Caco-2 (cell line): ENCODE data around the gene STK11IP. TPM values are rescaled to one million over a fixed set of nuclear protein-coding genes. Genes with fewer than 3 reads are reported as not detected.

Source experiments
- BruUV-seq: library from RNA; stranded (reverse); fragments of 400-500 nt; replicated peaks from 2 replicates; lab custom pipeline; 2021; lab: Mats Ljungman, UMichigan
- CTCF ChIA-PET: fragments of 300-600 bp; sonication (Branson Sonifier 250); formaldehyde crosslinking; loops from one replicate; lab custom pipeline; 2022; ENCODE audit warnings: antibody characterized with exemption; lab: Charles Lee
- POLR2A ChIA-PET: fragments of 300-600 bp; sonication (Branson Sonifier 250); formaldehyde crosslinking; loops from one replicate; lab custom pipeline; 2022; ENCODE audit warnings: antibody characterized with exemption; lab: Charles Lee
- DNase-seq, 2 experiments: peaks; one replicate each; pipeline versions ENCODE4 v3.0.0 to v3.0.0-alpha.2; 2020 to 2022
- H3K27me3 ChIP-seq: replicated peaks from 2 replicates; pipeline ENCODE4 v1.6.0; 2011; ENCODE audit warnings: low read length; ENCODE audit not compliant: control insufficient read depth, insufficient read depth
- H3K36me3 ChIP-seq: 2 replicates; pipeline ENCODE4 v1.5.1; 2011; ENCODE audit warnings: low read length; ENCODE audit not compliant: control insufficient read depth, insufficient read depth
- H3K4me1 ChIP-seq: fragments of 250-450 bp; sonication (Bioruptor Pico); 2 replicates; pipeline ENCODE4 v1.5.1; 2020; ENCODE audit warnings: mild to moderate bottlenecking
- H3K4me3 ChIP-seq: 2 replicates; pipeline ENCODE4 v1.5.1; 2011; ENCODE audit warnings: low read depth, mild to moderate bottlenecking, control low read depth, low read length
- H3K9me3 ChIP-seq: fragments of 250-450 bp; sonication (Bioruptor Pico); 2 replicates; pipeline ENCODE4 v1.5.1; 2020; ENCODE audit warnings: mild to moderate bottlenecking, moderate library complexity
- H3K27ac Mint-ChIP-seq: one replicate; pipeline ENCODE4 v1.8.0; 2022; ENCODE audit warnings: mixed read lengths; ENCODE audit not compliant: unreplicated experiment
- H3K27me3 Mint-ChIP-seq: one replicate; pipeline ENCODE4 v1.8.0; 2022; ENCODE audit warnings: mixed read lengths; ENCODE audit not compliant: insufficient read depth, unreplicated experiment
- H3K36me3 Mint-ChIP-seq: one replicate; pipeline ENCODE4 v1.8.0; 2022; ENCODE audit warnings: mild to moderate bottlenecking, mixed read lengths; ENCODE audit not compliant: insufficient read depth, unreplicated experiment
- H3K4me1 Mint-ChIP-seq: one replicate; pipeline ENCODE4 v1.8.0; 2022; ENCODE audit warnings: low read depth, mixed read lengths; ENCODE audit not compliant: unreplicated experiment
- H3K4me3 Mint-ChIP-seq: one replicate; pipeline ENCODE4 v1.8.0; 2022; ENCODE audit warnings: mild to moderate bottlenecking, moderate library complexity, mixed read lengths; ENCODE audit not compliant: unreplicated experiment
- H3K9me3 Mint-ChIP-seq: one replicate; pipeline ENCODE4 v1.8.0; 2022; ENCODE audit warnings: mixed read lengths; ENCODE audit not compliant: unreplicated experiment
- CTCF ChIP-seq, 2 experiments: fragments of 200-600 bp in 1 of 2; IDR thresholded peaks; 1 replicate in 1 of 2; 2 replicates in 1 of 2; pipeline versions ENCODE4 v1.5.1 to v1.8.0; 2011 to 2022; ENCODE audit warnings: antibody characterized with exemption in 1 of 2, control low read depth in 1 of 2, inconsistent platforms in 1 of 2, low read depth in 1 of 2, low read length in 1 of 2, mild to moderate bottlenecking in 1 of 2, moderate library complexity in 1 of 2; ENCODE audit not compliant: insufficient read depth in 1 of 2, severe bottlenecking in 1 of 2, unreplicated experiment in 1 of 2
- intact Hi-C: fragments of 100-400 bp; cut with micrococcal nuclease; formaldehyde crosslinking; loops from one replicate; pipeline ENCODE4 v1.10.0; 2022; ENCODE audit not compliant: unreplicated experiment
- total RNA-seq: library from RNA; stranded (reverse); gene quantifications from 2 replicates; pipeline ENCODE4 v1.2.3, GENCODE V29; 2022

Gene STK11IP
- total RNA-seq, 1 experiment from 2014 or later = 21.7 TPM

- H3K36me3 Mint-ChIP-seq = peaks cover 12% of the 10 kb centered on the region
- Histone ChIP-seq H3K4me1 (peaks cover 17% of the 10 kb centered on the region), H3K4me3 (no peak overlapping the region), H3K27me3 (no peaks in the 10 kb centered on the region), H3K9me3 (peaks cover 47% of the 10 kb centered on the region), H3K36me3 (no peaks in the 10 kb centered on the region)
- no peak for TF ChIP-seq CTCF (IDR thresholded peaks at IDR 0.05; ENCODE audit: insufficient read depth in 1 of 2, low read depth in 1 of 2, low read length in 1 of 2, severe bottlenecking in 1 of 2, unreplicated experiment in 1 of 2)
- no TSS peak for BruUV-seq
- H3K4me3 Mint-ChIP-seq = no peak overlapping the region
- peaks cover 55% of the 10 kb centered on the region for H3K9me3 Mint-ChIP-seq
- peaks cover 3% of the 10 kb centered on the region for H3K27me3 Mint-ChIP-seq
- H3K27ac Mint-ChIP-seq = no peak overlapping the region
- peaks cover 5% of the 10 kb centered on the region for H3K4me1 Mint-ChIP-seq
- DNase-seq = no peak
- CTCF ChIA-PET = no interaction called here
- POLR2A ChIA-PET = no interaction called here
- intact Hi-C loops = no loop called here
Measured at GRCh38 chr2:219656526-219656925, 58.9 kb downstream of the STK11IP start.

GRCh38 chr2:219658196-219658846 lies 60.7 kb downstream of the STK11IP start:
- intact Hi-C loops = no loop called here
- peaks cover 12% of the 10 kb centered on the region for H3K36me3 Mint-ChIP-seq
- H3K27me3 Mint-ChIP-seq = no peaks in the 10 kb centered on the region
- Histone ChIP-seq H3K4me3 (no peak overlapping the region), H3K9me3 (peaks cover 52% of the 10 kb centered on the region), H3K36me3 (no peaks in the 10 kb centered on the region), H3K4me1 (peaks cover 34% of the 10 kb centered on the region), H3K27me3 (no peaks in the 10 kb centered on the region)
- no peak overlapping the region for H3K4me3 Mint-ChIP-seq
- ChIA-PET CTCF (no interaction called here), POLR2A (no interaction called here)
- H3K27ac Mint-ChIP-seq = no peak overlapping the region
- DNase-seq = no peak
- no peak for TF ChIP-seq CTCF (IDR thresholded peaks at IDR 0.05; ENCODE audit: insufficient read depth in 1 of 2, low read depth in 1 of 2, low read length in 1 of 2, severe bottlenecking in 1 of 2, unreplicated experiment in 1 of 2)
- peaks cover 19% of the 10 kb centered on the region for H3K4me1 Mint-ChIP-seq
- peaks cover 73% of the 10 kb centered on the region for H3K9me3 Mint-ChIP-seq
- BruUV-seq = no TSS peak

GRCh38 chr2:219658874-219659273 lies 61.2 kb downstream of the STK11IP start:
- intact Hi-C loops = no loop called here
- Histone ChIP-seq H3K4me3 (no peak overlapping the region), H3K36me3 (no peaks in the 10 kb centered on the region), H3K9me3 (peaks cover 54% of the 10 kb centered on the region), H3K27me3 (no peaks in the 10 kb centered on the region), H3K4me1 (peaks cover 39% of the 10 kb centered on the region)
- Mint-ChIP-seq H3K4me1 (peaks cover 19% of the 10 kb centered on the region), H3K27me3 (no peaks in the 10 kb centered on the region), H3K4me3 (no peak overlapping the region), H3K27ac (no peak overlapping the region), H3K36me3 (peaks cover 12% of the 10 kb centered on the region), H3K9me3 (peaks cover 79% of the 10 kb centered on the region)
- POLR2A ChIA-PET = no interaction called here
- DNase-seq = no peak
- CTCF ChIA-PET = no interaction called here
- no TSS peak for BruUV-seq
- no peak for TF ChIP-seq CTCF (IDR thresholded peaks at IDR 0.05; ENCODE audit: insufficient read depth in 1 of 2, low read depth in 1 of 2, low read length in 1 of 2, severe bottlenecking in 1 of 2, unreplicated experiment in 1 of 2)
